Activated CD8-positive, alpha-beta memory T cell treated with anti-CD3 and anti-CD28 coated beads for 36 hours (primary cell): ENCODE results near the gene FAM83C. TPM values are rescaled to one million over a fixed set of nuclear protein-coding genes. Genes with fewer than 3 reads are reported as not detected.

Source experiments
- CTCF ChIA-PET: fragments of 350-600 bp; sonication (Branson Sonifier 250); formaldehyde crosslinking; loops from one replicate; lab custom pipeline; 2021; ENCODE audit warnings: antibody characterized with exemption; lab: Charles Lee
- POLR2A ChIA-PET: fragments of 350-600 bp; sonication (Branson Sonifier 250); formaldehyde crosslinking; loops from one replicate; lab custom pipeline; 2021; ENCODE audit warnings: antibody characterized with exemption; lab: Charles Lee
- total RNA-seq, 2 experiments: library from RNA; stranded (reverse); gene quantifications; one replicate each; pipeline ENCODE4 v1.2.3, GENCODE V29; 2021

The FAM83C gene
- not detected for total RNA-seq

- POLR2A ChIA-PET = no interaction called here
- CTCF ChIA-PET = interaction anchor here (1.8 kb wide), 1 partner anchor 12 kb away, joined by 7 read pairs; no protein-coding TSS in a partner anchor
Observed at GRCh38 chr20:35291654-35292503, at the start of gene FAM83C. FAM83C (minus strand) TSS chr20:35292425; CDS start chr20:35292304, 121 bp downstream.

GRCh38 chr20:35341366-35342028, 49.3 kb upstream of the FAM83C start:
- POLR2A ChIA-PET = no interaction called here

GRCh38 chr20:35340436-35340835, 48.2 kb upstream of the FAM83C start:
- POLR2A ChIA-PET = no interaction called here
- CTCF ChIA-PET = no interaction called here

More at GRCh38 chr20:35341366-35342028, 49.3 kb upstream of the FAM83C start:
- CTCF ChIA-PET = interaction anchor here (0.6 to 1.2 kb wide), 2 partner anchors 12 to 58 kb away, joined by 3 to 4 read pairs; no protein-coding TSS in a partner anchor

- ChIA-PET POLR2A (no interaction called here), CTCF (no interaction called here)
Observed at GRCh38 chr20:35339636-35340035, 47.4 kb upstream of the FAM83C start.

GRCh38 chr20:35339007-35339406, 46.8 kb upstream of the FAM83C start:
- CTCF ChIA-PET = no interaction called here
- POLR2A ChIA-PET = no interaction called here

- POLR2A ChIA-PET = no interaction called here
- CTCF ChIA-PET = no interaction called here
Observed at GRCh38 chr20:35334311-35335101, 42.3 kb upstream of the FAM83C start.

GRCh38 chr20:35333606-35334005, 41.4 kb upstream of the FAM83C start:
- CTCF ChIA-PET = no interaction called here
- POLR2A ChIA-PET = no interaction called here

- POLR2A ChIA-PET = no interaction called here
- CTCF ChIA-PET = no interaction called here
Observed at GRCh38 chr20:35332540-35333200, 40.4 kb upstream of the FAM83C start.

- ChIA-PET POLR2A (interaction anchor here (1.1 kb wide), 1 partner anchor 24 kb away, joined by 3 read pairs; no protein-coding TSS in a partner anchor), CTCF (interaction anchor here (0.6 to 3.8 kb wide), 13 partner anchors 11 to 421 kb away, joined by 3 to 37 read pairs (median 4); partner anchors contain the start of gene EIF6)
Observed at GRCh38 chr20:35329435-35330139, 37.4 kb upstream of the FAM83C start.

GRCh38 chr20:35328689-35329088, 36.5 kb upstream of the FAM83C start:
- ChIA-PET CTCF (interaction anchor here (0.9 to 3.8 kb wide), 4 partner anchors 12 to 119 kb away, joined by 3 to 37 read pairs (median 4); no protein-coding TSS in a partner anchor), POLR2A (interaction anchor here (1.1 kb wide), 1 partner anchor 23 kb away, joined by 3 read pairs; no protein-coding TSS in a partner anchor)

GRCh38 chr20:35328095-35328685, 36.0 kb upstream of the FAM83C start:
- ChIA-PET POLR2A (no interaction called here), CTCF (interaction anchor here (1.3 to 3.8 kb wide), 3 partner anchors 22 to 25 kb away, joined by 3 to 37 read pairs (median 6); no protein-coding TSS in a partner anchor)

GRCh38 chr20:35327074-35327976, 35.1 kb upstream of the FAM83C start:
- CTCF ChIA-PET = interaction anchor here (1.6 kb wide), 1 partner anchor 24 kb away, joined by 6 read pairs; no protein-coding TSS in a partner anchor
- POLR2A ChIA-PET = no interaction called here

- CTCF ChIA-PET = interaction anchor here (1.6 kb wide), 1 partner anchor 23 kb away, joined by 6 read pairs; no protein-coding TSS in a partner anchor
Observed at GRCh38 chr20:35326740-35327073, 34.5 kb upstream of the FAM83C start.

GRCh38 chr20:35326021-35326739, 34.0 kb upstream of the FAM83C start:
- POLR2A ChIA-PET = no interaction called here
- CTCF ChIA-PET = interaction anchor here (1.6 kb wide), 1 partner anchor 23 kb away, joined by 6 read pairs; no protein-coding TSS in a partner anchor

More at GRCh38 chr20:35326740-35327073, 34.5 kb upstream of the FAM83C start:
- POLR2A ChIA-PET = no interaction called here

GRCh38 chr20:35325401-35325800, 33.2 kb upstream of the FAM83C start:
- POLR2A ChIA-PET = no interaction called here
- CTCF ChIA-PET = interaction anchor here (1.3 kb wide), 1 partner anchor 21 kb away, joined by 3 read pairs; no protein-coding TSS in a partner anchor
